GM12878 (cell line): ENCODE measurements around the gene CSRP2. TPM values are rescaled to one million over a fixed set of nuclear protein-coding genes. Genes with fewer than 3 reads are reported as not detected.
A peak's percentile ranks its signal among the peaks of the same experiment; 100 is the strongest.

ENCODE experiments used
- ATAC-seq: fragments of 200-7000 bp; cut with Tn5 transposase; 3 replicates; pipeline ENCODE4 v1.9.1; 2020; ENCODE audit warnings: mild to moderate bottlenecking, moderate library complexity
- BruUV-seq: library from RNA; stranded (reverse); fragments of 400-500 nt; replicated peaks from 2 replicates; lab custom pipeline; 2021; lab: Mats Ljungman, UMichigan
- CTCF ChIA-PET: fragments of 300-600 bp; sonication (Branson Sonifier 250); formaldehyde crosslinking; extraction: SDS; loops from one replicate; lab custom pipeline; 2021; ENCODE audit warnings: inconsistent platforms; lab: Yijun Ruan, JAX
- POLR2A ChIA-PET: fragments of 350-600 bp; formaldehyde crosslinking; extraction: SDS; loops from one replicate; lab custom pipeline; 2021; ENCODE audit warnings: inconsistent platforms; lab: Charles Lee
- RAD21 ChIA-PET: fragments of 300-600 bp; sonication (Branson Sonifier 250); formaldehyde crosslinking; loops from one replicate; lab custom pipeline; 2023; ENCODE audit warnings: antibody characterized with exemption; ENCODE audit not compliant: unreplicated experiment; lab: Charles Lee
- SMC1A ChIA-PET: fragments of 300-600 bp; sonication (Branson Sonifier 250); formaldehyde crosslinking; loops from one replicate; lab custom pipeline; 2023; ENCODE audit not compliant: unreplicated experiment, uncharacterized antibody; lab: Charles Lee
- DNase-seq: peaks from one replicate; pipeline ENCODE4 v3.0.0-alpha.2; 2011; ENCODE audit warnings: low read depth, low spot score
- FAIRE-seq: peaks from 3 replicates; lab custom pipeline; 2011; peaks lifted over from hg19 to GRCh38; lab: Jason Lieb, UNC
- H2AFZ ChIP-seq: 2 replicates; pipeline ENCODE4 v1.6.0; 2011; ENCODE audit warnings: low read depth, low read length, control low read depth; ENCODE audit not compliant: control insufficient read depth
- H3K27ac ChIP-seq: 2 replicates; pipeline ENCODE4 v1.5.1; 2011; ENCODE audit warnings: control low read depth; ENCODE audit not compliant: control insufficient read depth, insufficient read depth
- H3K27me3 ChIP-seq, 2 experiments: replicated peaks in 1 of 2; 2 replicates each; pipeline versions ENCODE4 v1.6.0 to v1.6.1; 2011; ENCODE audit warnings: low read length in 1 of 2; ENCODE audit not compliant: control insufficient read depth in 2 of 2, insufficient read depth in 2 of 2
- H3K36me3 ChIP-seq, 2 experiments: 2 replicates each; pipeline ENCODE4 v1.5.1; 2011; ENCODE audit warnings: low read length in 1 of 2; ENCODE audit not compliant: control insufficient read depth in 2 of 2, insufficient read depth in 2 of 2
- H3K4me1 ChIP-seq: 2 replicates; pipeline ENCODE4 v1.6.1; 2011; ENCODE audit warnings: mild to moderate bottlenecking, low read length, moderate library complexity, mixed read lengths; ENCODE audit not compliant: control insufficient read depth, insufficient read depth
- H3K4me2 ChIP-seq: 2 replicates; pipeline ENCODE4 v1.6.0; 2011; ENCODE audit warnings: control low read depth; ENCODE audit not compliant: control insufficient read depth, insufficient read depth
- H3K4me3 ChIP-seq: fragments of 200-600 bp; sonication (generic); 2 replicates; pipeline ENCODE4 v1.5.1; 2016
- H3K79me2 ChIP-seq: 2 replicates; pipeline ENCODE4 v1.6.0; 2011; ENCODE audit warnings: low read length; ENCODE audit not compliant: control insufficient read depth, insufficient read depth
- H3K9ac ChIP-seq: 2 replicates; pipeline ENCODE4 v1.8.0; 2011; ENCODE audit warnings: low read length, control low read depth, mixed read lengths; ENCODE audit not compliant: control insufficient read depth, insufficient read depth
- H3K9me3 ChIP-seq: replicated peaks from 3 replicates; pipeline ENCODE4 v1.5.1; 2011; ENCODE audit warnings: mild to moderate bottlenecking, low read length; ENCODE audit not compliant: control insufficient read depth, insufficient read depth
- H4K20me1 ChIP-seq: 2 replicates; pipeline ENCODE4 v1.6.0; 2011; ENCODE audit not compliant: control insufficient read depth, insufficient read depth
- CHD1 ChIP-seq: IDR thresholded peaks from 2 replicates; pipeline ENCODE4 v1.6.1; 2012; ENCODE audit warnings: low read depth, low read length, improper control_type of control experiment
- ETV6 ChIP-seq, 2 experiments: fragments of 450-650 bp in 1 of 2; IDR thresholded peaks in 1 of 2; conservative IDR thresholded peaks in 1 of 2; 2 replicates each; pipeline ENCODE4 v1.6.1; 2014; ENCODE audit warnings: antibody characterized with exemption in 1 of 2, borderline replicate concordance in 1 of 2, low read depth in 1 of 2, mild to moderate bottlenecking in 1 of 2, moderate library complexity in 1 of 2
- GABPA ChIP-seq: IDR thresholded peaks from 2 replicates; pipeline ENCODE4 v1.6.1; 2014; ENCODE audit warnings: antibody characterized with exemption, low read depth, mild to moderate bottlenecking, inconsistent platforms
- NFXL1 ChIP-seq: fragments of 450-650 bp; IDR thresholded peaks from 2 replicates; pipeline ENCODE4 v1.6.1; 2017; ENCODE audit warnings: antibody characterized with exemption, mild to moderate bottlenecking, borderline replicate concordance
- POLR2AphosphoS5 ChIP-seq: IDR thresholded peaks from 2 replicates; pipeline ENCODE4 v1.6.1; 2011; ENCODE audit warnings: mild to moderate bottlenecking, low read length, inconsistent platforms
- RELB ChIP-seq: fragments of 450-650 bp; IDR thresholded peaks from 2 replicates; pipeline ENCODE4 v1.6.1; 2017; ENCODE audit warnings: low read depth, mild to moderate bottlenecking, moderate library complexity
- WGBS: methylation state at CpG from one replicate; pipeline ENCODE4 v1.1.6; 2016; ENCODE audit warnings: low lambda C conversion rate; ENCODE audit not compliant: insufficient replicate concordance, insufficient coverage; ENCODE audit errors: missing lambda C conversion rate; 5-methylcytosine and 5-hydroxymethylcytosine counted together
- in situ Hi-C: fragments of 300-500 bp; cut with MboI; formaldehyde crosslinking; loops from 9 replicates; pipeline ENCODE4 v1.14.3; 2018; ENCODE audit warnings: mixed read lengths
- intact Hi-C: fragments of 100-400 bp; cut with micrococcal nuclease; formaldehyde crosslinking; loops from one replicate; pipeline ENCODE4 v1.14.2; 2022; ENCODE audit not compliant: unreplicated experiment
- polyA plus RNA-seq, 11 experiments: library from polyadenylated mRNA; depleted of rRNA in 4 of 11; unstranded in 6 of 11; stranded (reverse) in 5 of 11; fragments of >200 nt; fragmentation: Nextera tagmentation in 4 of 11; fragmentation: Illumina TruSeq in 1 of 11; extraction: Ambion mirVana in 4 of 11; extraction: Trizol in 1 of 11; gene quantifications; 1 replicate in 1 of 11; 2 replicates in 10 of 11; pipeline versions ENCODE4 v1.2.1 to v1.2.3, GENCODE V29; 2011 to 2016; ENCODE audit warnings: inconsistent platforms in 2 of 11, missing spikeins in 2 of 11, low read depth in 1 of 11
- total RNA-seq, 4 experiments: library from RNA; depleted of rRNA in 3 of 4; stranded (reverse); fragments of >200 nt in 3 of 4; fragmentation: Illumina TruSeq in 1 of 4; extraction: Trizol in 1 of 4; gene quantifications; 2 replicates each; pipeline versions ENCODE4 v1.2.1 to v1.2.3, GENCODE V29; 2013 to 2021

CSRP2 gene
- total and polyA plus RNA-seq, 10 of the 15 experiments (the other 5 are each of a cell fraction or from before 2014, with no cell fraction given): 0.08 to 1.6 (median 0.52) TPM

- intact Hi-C loops (no loop called here), in situ Hi-C loops (no loop called here)
- RAD21 ChIA-PET: no interaction called here
- POLR2A ChIA-PET: no interaction called here
- 57% methylated on average over 9 of the region's 9 CpGs for WGBS
- Histone ChIP-seq H3K79me2 (no peaks in the 10 kb centered on the region), H3K27ac (no peak overlapping the region), H3K9ac (no peak overlapping the region), H3K4me1 (no peaks in the 10 kb centered on the region), H3K4me2 (no peak overlapping the region), H3K36me3 (no peaks in the 10 kb centered on the region), H3K4me3 (no peak overlapping the region), H4K20me1 (no peaks in the 10 kb centered on the region), H3K9me3 (no peaks in the 10 kb centered on the region), H2AFZ (no peak overlapping the region), H3K27me3 (no peaks in the 10 kb centered on the region)
- no peak for FAIRE-seq
- SMC1A ChIA-PET: interaction anchor here (0.8 to 1.5 kb wide), 2 partner anchors 11 to 53 kb away, joined by 3 to 4 read pairs; no protein-coding TSS in a partner anchor
- BruUV-seq: no TSS peak
- ATAC-seq: peak; percentile 19; the same call in 2 of the 3 replicates
- CTCF ChIA-PET: no interaction called here
- TF ChIP-seq ETV6 (conservative IDR thresholded peaks at IDR 0.05 in 1 of 2, IDR thresholded peaks at IDR 0.05 in 1 of 2; ENCODE audit: borderline replicate concordance in 1 of 2, low read depth in 1 of 2): no peak
- TF ChIP-seq CHD1: no peak
- DNase-seq: no peak
Measured at GRCh38 chr12:76919383-76920171, 40.8 kb upstream of the CSRP2 start.

- in situ Hi-C loops (no loop called here), intact Hi-C loops (no loop called here)
- H3K4me2 ChIP-seq: no peak overlapping the region
- ChIA-PET CTCF (interaction anchor here (0.8 kb wide), 1 partner anchor 126 kb away, joined by 3 read pairs; no protein-coding TSS in a partner anchor), SMC1A (interaction anchor here (0.9 to 1.1 kb wide), 2 partner anchors 16 to 25 kb away, joined by 3 read pairs; no protein-coding TSS in a partner anchor), RAD21 (interaction anchor here (1.6 kb wide), 1 partner anchor 95 kb away, joined by 6 read pairs; no protein-coding TSS in a partner anchor), POLR2A (no interaction called here)
- ATAC-seq (no peak), FAIRE-seq (no peak), DNase-seq (no peak)
- H3K27me3 ChIP-seq: no peaks in the 10 kb centered on the region
- no peaks in the 10 kb centered on the region for H3K4me1 ChIP-seq
- no TSS peak for BruUV-seq
- no peak overlapping the region for H3K4me3 ChIP-seq
- no peak overlapping the region for H2AFZ ChIP-seq
- TF ChIP-seq POLR2AphosphoS5: no peak
- no peak for TF ChIP-seq GABPA
- no peak for TF ChIP-seq NFXL1
- no peak for TF ChIP-seq RELB
- no peak overlapping the region for H3K9ac ChIP-seq
- no peaks in the 10 kb centered on the region for H3K9me3 ChIP-seq
- H3K27ac ChIP-seq: no peak overlapping the region
- no peaks in the 10 kb centered on the region for H3K36me3 ChIP-seq
- no peaks in the 10 kb centered on the region for H3K79me2 ChIP-seq
- no peaks in the 10 kb centered on the region for H4K20me1 ChIP-seq
Measured at GRCh38 chr12:76916170-76916540, 37.3 kb upstream of the CSRP2 start.
